ENCODE results near the gene CHAD.
"Not testable (repeated sequence)": the region's sequence is repeated elsewhere in the genome, so short reads cannot be mapped to it uniquely, and the experiment has no call there.

The CHAD gene

DNA sequence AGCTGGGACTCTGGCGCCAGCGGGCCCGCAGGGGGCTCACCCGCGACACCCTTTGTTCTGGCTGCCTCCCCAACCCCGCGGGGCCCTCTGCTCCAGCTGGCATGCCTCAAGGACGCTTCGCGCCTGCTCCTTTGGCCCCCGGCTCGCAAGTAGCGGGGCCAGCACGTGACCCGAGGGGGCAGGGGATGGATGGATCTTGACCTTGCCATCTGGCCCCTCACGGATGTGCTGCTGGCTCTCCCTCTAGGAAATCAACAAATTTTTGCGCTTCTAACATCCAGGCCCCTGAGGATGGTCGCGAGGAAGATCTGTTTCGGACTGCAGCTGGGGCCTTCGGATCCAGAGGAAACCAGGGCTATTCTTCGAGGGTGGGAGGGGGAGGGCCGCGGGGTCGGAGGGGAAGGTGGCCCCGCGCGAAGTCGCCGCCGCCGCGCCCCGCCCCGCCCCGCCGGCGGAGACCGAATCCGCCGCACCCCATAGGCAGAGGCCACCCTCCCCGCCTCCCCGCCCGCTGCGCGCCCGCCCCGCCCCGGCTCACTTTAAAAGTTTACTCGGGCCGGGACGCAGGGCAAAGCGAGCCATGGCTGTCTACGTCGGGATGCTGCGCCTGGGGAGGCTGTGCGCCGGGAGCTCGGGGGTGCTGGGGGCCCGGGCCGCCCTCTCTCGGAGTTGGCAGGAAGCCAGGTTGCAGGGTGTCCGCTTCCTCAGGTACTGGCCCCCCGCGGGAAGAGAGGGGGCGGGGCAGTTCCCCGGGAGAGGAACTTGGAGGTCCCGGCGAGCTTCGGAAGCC is 42.8 kb downstream of the CHAD start, which contains the start of gene ACSF2:
Gene ACSF2 (plus strand): TSS at position 537 of the 790 bp plus-strand sequence. CDS start 44 bp downstream, at position 581.
- peak; percentile 57 for DNase-seq

DNA sequence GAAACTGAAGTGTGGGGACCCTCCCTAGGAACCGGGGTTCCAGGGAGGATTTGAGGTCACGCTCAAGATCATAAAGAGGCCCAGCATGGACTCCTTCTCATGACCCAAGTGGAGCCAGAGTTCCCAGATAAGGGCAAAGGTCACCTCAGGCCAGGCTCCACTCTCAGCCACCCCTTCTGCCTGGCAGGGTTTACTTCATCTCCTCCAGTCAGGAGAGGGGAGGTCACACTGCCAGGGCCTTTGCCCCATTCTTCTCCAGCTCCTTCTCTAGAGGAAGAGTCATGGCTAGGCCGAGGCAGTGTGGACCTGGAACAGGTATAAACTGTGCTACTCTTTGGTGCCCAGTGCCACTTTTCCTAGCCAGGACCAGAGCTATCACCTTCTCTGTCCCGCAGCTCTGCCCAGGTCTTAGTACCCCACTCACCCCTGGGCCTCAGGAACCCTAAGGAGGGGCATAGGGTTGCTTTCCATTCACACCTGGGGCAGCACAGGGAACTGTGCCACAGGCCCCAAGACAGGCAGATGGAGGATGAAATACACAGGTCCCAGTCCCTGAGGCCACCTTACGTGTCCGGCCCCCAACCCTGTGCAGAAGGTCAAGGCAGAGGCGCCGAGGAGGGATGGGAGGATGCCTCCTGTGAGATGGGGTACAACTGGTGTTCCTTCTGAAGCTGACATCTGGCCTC is 43.5 kb downstream of the CHAD start:
- DNase-seq: no peak

DNA sequence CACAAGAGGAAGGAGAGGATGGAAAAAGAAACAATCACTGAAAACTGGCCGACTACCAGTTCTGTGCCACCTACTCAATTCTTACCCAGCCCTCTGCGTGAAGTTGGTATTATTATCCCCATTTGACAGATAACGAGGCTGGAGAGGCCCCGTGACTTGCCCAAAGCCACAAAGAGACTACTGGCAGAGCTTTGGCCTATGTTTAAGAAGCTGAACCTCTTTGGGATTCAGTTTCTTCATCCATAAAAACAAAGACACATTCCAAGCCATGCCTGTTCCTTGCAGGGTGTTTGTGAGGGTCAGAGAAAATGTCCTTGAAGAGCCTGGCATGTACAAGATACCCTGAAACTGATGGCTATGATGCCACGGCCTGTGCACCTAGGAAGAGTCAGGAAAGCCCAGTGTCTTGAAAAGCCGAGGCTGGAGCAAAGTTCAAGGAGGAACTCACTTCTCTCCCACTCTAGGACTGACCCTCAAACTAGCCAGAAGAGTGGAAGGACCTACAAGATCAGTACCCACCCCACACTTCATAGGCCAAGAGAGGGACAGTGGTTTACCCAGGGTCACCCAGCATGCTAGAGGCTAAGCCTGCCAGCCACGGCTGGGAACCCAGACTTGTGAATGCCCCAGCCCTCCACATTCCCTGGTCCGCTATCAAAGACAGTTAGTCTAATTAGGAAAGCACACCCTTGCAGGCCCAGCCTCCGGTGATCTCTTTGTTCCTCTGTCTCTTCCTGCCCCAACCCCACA is 44.3 kb downstream of the CHAD start:
- DNase-seq: no peak

DNA sequence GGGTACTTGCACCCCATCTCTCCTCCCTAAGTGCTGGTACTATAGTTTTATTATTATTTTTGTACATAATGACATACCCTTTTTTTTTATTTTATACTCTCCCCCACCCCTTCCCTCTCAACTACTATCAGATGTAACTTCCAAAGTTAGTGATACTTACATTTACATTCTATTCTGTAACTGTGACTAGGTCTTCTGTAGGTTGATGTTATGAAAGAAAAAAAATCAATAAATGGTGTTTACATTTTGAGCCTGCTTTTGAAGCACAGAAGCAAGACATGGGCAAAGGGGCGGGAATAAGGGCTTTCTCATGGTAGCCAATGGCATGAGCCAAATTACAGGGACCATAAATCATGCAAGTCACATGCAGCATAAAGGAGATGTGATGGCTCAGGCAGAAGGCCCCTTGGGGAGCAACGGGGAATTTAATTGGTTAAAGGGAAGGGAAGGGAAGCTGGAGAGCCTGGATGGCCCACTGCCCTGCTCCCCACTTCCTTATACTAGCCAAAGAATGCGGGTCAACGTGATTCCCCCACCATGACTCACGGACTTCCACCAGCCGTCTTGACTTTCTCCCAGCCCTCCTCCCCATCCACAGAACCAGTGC is 45.0 kb downstream of the CHAD start:
- no peak for DNase-seq

DNA sequence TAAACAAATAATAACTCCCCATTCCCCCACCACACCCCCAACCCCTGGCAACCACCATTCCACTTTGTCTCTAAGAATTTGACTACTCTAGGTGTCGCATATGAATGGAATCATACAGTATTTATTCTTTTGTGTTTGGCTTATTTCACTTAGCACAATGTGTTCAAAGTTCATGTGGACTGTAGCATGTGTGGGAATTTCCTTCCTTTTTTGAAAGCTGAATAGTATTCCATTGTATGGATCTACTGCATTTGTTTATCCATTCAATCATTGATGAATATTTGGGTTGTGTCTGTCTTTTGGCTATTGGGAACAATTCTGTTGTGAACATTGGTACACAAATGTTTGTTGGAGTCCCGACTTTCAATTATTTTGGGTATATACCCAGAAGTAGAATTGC is 45.9 kb downstream of the CHAD start:
- DNase-seq: no peak

DNA sequence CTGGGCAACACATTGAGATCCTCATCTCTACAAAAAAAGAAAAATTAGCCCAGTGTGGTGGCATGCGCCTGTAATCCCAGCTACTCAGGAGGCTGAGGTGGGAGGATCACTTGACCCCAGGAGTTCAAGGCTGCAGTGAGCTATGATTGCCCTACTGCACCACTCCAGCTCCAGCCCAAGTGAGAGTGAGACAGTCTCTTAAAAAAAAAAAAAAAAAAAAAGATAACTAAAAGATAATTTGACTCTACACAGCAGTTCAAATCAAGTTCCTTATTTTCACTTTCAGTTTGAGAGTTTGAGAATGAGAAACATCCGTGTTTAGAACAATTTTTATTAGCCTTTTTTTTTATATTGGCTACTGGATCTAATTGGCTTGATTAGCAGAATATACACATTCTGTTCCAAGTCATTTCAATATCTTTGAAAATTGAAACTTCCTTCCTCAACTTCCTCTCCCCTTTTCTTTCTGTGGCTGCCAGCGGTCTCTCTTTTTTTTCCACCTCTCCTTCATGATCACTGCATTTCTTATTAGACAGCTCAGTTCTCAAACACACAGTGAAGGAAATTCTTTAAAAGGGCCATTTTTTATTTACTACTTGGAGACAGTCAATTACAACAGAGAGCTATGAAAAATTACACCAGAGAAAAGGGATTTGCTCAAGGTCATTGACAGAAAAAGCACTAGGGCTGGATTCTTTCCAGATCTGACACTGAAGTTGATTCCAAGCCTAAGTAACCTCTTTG is 47.2 kb downstream of the CHAD start:
- peak; percentile 21 for DNase-seq

DNA sequence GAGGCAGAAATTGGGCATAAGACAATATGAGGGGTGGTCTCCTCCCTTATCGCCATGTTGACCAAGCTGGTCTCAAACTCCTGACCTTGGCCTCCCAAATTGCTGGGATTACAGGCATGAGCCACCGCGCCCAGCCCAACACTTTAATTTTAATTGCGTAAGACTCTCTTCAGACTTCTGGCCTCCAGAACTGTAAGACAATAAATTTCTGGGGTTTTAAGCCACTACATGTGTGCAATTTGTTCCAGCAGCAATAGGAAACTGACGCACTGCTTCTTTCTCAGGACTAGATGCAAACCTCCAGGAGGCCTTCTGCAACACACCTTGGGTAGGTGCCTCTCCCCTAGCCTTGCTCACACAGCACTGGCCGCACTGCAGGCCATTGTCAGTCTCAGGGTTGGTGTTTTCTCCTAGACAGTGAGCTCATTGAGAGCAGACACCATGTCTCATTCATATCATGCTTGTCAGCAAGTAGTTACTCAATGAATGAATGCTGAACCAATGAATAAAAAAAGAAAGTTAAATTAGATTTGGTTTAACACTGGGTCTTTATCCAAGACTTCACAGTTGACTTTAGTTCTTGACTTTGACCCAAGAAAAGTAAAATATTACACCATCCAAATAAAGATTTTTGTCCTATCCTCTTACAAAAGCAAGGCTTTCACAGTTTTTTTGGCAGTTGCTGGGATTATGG is 48.1 kb downstream of the CHAD start:
- no peak for DNase-seq

DNA sequence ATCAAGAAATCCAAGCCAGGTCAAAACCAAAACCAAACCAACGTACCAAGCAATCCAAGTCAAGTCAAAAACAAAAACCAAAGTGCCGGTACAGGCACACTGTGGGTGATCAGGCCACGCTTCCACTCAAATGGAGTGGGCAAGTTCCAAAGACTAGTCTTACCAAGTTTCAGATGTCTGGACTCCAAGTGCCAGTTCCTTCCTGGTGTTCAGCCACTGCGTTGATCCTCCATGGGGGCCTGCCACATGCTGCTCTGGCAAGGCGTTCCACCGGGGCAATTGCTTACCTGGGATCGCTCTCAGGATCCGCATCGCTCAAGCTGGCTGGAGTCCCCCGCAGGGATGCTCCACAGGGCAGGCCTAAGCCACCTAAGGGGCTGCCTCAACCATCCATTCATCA is 49.1 kb downstream of the CHAD start:
- DNase-seq: not testable (repeated sequence)

DNA sequence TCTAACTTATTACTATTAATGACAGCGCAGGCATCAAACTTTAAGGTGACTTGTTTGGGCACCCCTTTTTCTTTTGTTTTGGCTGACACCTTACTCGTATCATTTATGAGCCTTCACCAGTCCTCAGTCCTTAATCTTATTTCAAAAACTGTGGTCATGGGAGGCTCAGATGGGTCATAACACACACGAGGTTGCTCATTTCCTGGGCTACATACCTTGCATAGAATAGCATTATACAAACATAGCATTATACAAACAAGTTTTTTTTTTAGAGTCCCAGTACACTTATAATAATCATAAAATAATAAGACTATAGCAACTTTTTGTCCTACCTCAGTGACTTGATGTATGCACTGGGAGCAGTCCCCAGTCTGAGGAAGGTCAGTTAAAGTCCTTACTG is 53.9 kb downstream of the CHAD start:
- no peak for DNase-seq
